ENCODE measurements around the gene SNX2. TPM values are rescaled to one million over a fixed set of nuclear protein-coding genes. Genes with fewer than 3 reads are reported as not detected.

Gene SNX2
- total and polyA plus RNA-seq, 9 of the 15 experiments (the other 6 are each of a cell fraction or from before 2014, with no cell fraction given): 35.2 to 86.0 (median 58.1) TPM

- H2AFZ ChIP-seq (ENCODE audit: low read depth, low read length): no peak overlapping the region
- H4K20me1 ChIP-seq (replicated peaks; ENCODE audit: control insufficient read depth, insufficient read depth, low read length): no peaks in the 10 kb centered on the region
- no peaks in the 10 kb centered on the region for H3K9me3 ChIP-seq (replicated peaks; ENCODE audit: control insufficient read depth, insufficient read depth, low read depth, low read length)
- POLR2A ChIA-PET: no interaction called here
- no peaks in the 10 kb centered on the region for H3K36me3 ChIP-seq (ENCODE audit: control insufficient read depth, insufficient read depth, low read length)
- H3K4me3 ChIP-seq: no peak overlapping the region
- H3K79me2 ChIP-seq (ENCODE audit: control insufficient read depth, insufficient read depth, low read length): no peaks in the 10 kb centered on the region
- no peaks in the 10 kb centered on the region for H3K4me1 ChIP-seq (replicated peaks in 1 of 2; ENCODE audit: control insufficient read depth in 2 of 2, insufficient read depth in 2 of 2, low read length in 2 of 2)
- ATAC-seq (no peak), DNase-seq (ENCODE audit: extremely low read depth in 1 of 4, low spot score in 3 of 4) (no peak), FAIRE-seq (no peak)
- in situ Hi-C loops (cut with MboI) (no loop called here), intact Hi-C loops (cut with micrococcal nuclease) (no loop called here)
- no peaks in the 10 kb centered on the region for H3K9me1 ChIP-seq (ENCODE audit: control insufficient read depth, insufficient read depth, low read length)
- BruUV-seq (replicated peaks): no TSS peak
- no peaks in the 10 kb centered on the region for H3K27me3 ChIP-seq (ENCODE audit: control insufficient read depth in 2 of 2, insufficient read depth in 2 of 2, low read length in 2 of 2)
- H3K4me2 ChIP-seq (ENCODE audit: insufficient read depth, low read length): no peak overlapping the region
- TF ChIP-seq FOXA3 (CRISPR knock-in tag; conservative IDR thresholded peaks at IDR 0.05 in 1 of 2, IDR thresholded peaks at IDR 0.05 in 1 of 2): no peak
- TF ChIP-seq JUND (IDR thresholded peaks at IDR 0.05; ENCODE audit: borderline replicate concordance, low read depth, low read length): no peak
- no peak for TF ChIP-seq JUND (tag; IDR thresholded peaks at IDR 0.05; ENCODE audit: borderline replicate concordance, low read depth, low read length)
- TF ChIP-seq NR2F6 (CRISPR knock-in tag; IDR thresholded peaks at IDR 0.05): no peak
- no peak for TF ChIP-seq ARID3A (IDR thresholded peaks at IDR 0.05; ENCODE audit: borderline replicate concordance, low read depth, low read length)
- TF ChIP-seq, protein P1, sequence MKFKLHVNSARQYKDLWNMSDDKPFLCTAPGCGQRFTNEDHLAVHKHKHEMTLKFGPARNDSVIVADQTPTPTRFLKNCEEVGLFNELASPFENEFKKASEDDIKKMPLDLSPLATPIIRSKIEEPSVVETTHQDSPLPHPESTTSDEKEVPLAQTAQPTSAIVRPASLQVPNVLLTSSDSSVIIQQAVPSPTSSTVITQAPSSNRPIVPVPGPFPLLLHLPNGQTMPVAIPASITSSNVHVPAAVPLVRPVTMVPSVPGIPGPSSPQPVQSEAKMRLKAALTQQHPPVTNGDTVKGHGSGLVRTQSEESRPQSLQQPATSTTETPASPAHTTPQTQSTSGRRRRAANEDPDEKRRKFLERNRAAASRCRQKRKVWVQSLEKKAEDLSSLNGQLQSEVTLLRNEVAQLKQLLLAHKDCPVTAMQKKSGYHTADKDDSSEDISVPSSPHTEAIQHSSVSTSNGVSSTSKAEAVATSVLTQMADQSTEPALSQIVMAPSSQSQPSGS (CRISPR knock-in tag; IDR thresholded peaks at IDR 0.05): no peak
- TF ChIP-seq ZNF77 (CRISPR knock-in tag; IDR thresholded peaks at IDR 0.05): no peak
- TF ChIP-seq ZNF175 (CRISPR knock-in tag; IDR thresholded peaks at IDR 0.05; ENCODE audit: low read depth): 0 out of 2 replicates have a peak, but pooled peaks have one; percentile 32
- H3K9ac ChIP-seq (ENCODE audit: insufficient read depth in 1 of 2, low read depth in 2 of 2, low read length in 2 of 2): no peak overlapping the region
- H3K27ac ChIP-seq (ENCODE audit: extremely low read depth, low read depth, low read length): no peak overlapping the region
- WGBS (ENCODE audit: insufficient coverage, low coverage, missing lambda C conversion rate): 7% methylated on average over 2 of the region's 2 CpGs
- CTCF ChIA-PET (ENCODE audit: low intra/inter-chr PET ratio): no interaction called here
Measured at GRCh38 chr5:122760236-122760635, 14.6 kb upstream of the SNX2 start.

All from K562 (cell line).